GM19438 (cell line): Measurements from ENCODE around the gene NGEF.

Source experiments
- ATAC-seq: cut with Tn5 transposase; IDR thresholded peaks from one replicate; pipeline ENCODE4 v1.9.1; 2021; ENCODE audit warnings: low read depth; ENCODE audit not compliant: unreplicated experiment

NGEF gene

GRCh38 chr2:233044974-233045605 is 32.0 kb upstream of the NGEF start:
- ATAC-seq, result no peak

DNA sequence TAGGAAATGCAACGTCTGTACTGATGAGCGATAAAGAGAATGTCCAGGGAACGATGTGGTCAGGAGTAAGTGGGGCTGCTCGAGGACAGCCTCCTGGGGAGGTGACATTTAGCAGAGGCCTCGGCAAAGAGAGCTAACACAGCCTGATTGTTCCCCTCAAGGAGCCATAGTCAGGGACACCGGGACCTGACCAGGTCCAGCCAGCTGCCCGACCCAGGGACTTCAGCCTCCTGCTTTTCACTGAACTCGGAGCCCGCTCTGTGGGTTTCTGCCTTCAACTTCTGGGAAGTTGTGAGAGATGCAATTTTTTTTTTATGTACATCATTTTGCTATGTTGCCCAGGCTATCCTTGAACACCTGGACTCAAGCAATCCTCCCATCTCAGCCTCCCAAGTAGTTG is 29.5 kb upstream of the NGEF start:
- no peak for ATAC-seq

- no peak for ATAC-seq
Measured at GRCh38 chr2:233041722-233042323, 28.8 kb upstream of the NGEF start.

- ATAC-seq, result no peak
Measured at GRCh38 chr2:233040571-233040970, 27.5 kb upstream of the NGEF start.

DNA sequence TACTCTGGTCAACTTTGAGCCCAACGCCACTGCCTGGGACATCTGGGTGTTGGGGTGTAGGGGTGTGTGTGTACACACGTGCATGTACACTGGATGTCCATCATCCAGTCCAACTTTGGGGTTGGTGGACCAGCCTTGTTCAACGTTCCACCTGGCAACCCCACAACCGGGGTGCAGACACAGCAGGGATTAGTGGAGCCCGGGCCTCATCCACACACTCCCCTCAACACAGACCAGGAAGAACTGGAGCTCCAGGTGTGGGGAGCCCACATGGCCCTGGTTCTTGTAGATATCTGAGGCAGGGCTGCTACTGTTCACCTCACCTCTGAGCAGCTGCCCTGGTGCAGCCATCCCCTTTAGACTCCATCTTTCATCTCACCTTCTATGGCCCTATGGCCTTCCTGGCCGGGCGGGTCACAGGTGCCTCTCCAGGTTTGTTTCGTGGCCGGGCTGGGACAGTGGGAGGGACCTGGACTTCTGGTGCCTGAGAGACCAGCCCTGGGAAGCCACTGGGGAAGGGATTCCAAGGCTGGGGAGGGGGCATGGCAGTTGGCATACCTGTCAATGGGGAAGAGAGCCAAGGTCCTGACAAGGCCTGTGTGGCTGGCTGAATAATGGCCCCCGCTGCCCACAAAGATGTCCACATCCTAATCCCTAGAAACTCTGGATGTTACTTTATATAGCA is 26.9 kb upstream of the NGEF start:
- ATAC-seq, result no peak

DNA sequence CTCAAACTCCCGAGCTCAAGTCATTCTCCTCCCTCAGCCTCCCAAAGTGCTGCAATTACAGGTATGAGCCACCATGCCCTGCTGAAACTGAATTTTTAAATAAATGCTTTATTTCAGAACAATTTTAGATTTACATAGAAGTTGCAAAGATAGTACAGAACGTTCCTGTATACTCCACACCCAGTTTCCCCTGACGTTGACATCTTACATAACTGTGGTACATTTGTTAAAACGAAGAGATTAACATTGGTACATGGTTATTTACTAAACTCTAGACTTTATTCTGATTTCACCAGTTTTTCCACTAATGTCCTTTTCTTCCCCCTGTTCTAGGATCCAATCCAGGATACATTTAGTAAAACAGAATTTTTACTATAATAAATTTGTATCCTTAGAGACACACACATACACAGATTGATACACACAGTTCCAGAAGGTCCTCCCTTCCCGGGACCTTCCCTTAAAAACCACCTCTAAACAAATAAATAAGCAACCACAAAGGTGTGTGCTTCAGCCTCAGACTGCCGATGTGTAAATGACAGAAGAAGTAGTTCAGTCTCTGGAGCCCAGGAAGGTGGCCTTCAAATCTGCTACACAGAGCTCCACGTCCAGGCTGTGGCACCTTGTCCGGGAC is 26.3 kb upstream of the NGEF start:
- ATAC-seq, result no peak

- no peak for ATAC-seq
Measured at GRCh38 chr2:233037078-233037477, 24.0 kb upstream of the NGEF start.

- ATAC-seq, result no peak
Measured at GRCh38 chr2:233036162-233036838, 23.2 kb upstream of the NGEF start.

GRCh38 chr2:233035426-233036161 is 22.5 kb upstream of the NGEF start:
- ATAC-seq, result no peak

DNA sequence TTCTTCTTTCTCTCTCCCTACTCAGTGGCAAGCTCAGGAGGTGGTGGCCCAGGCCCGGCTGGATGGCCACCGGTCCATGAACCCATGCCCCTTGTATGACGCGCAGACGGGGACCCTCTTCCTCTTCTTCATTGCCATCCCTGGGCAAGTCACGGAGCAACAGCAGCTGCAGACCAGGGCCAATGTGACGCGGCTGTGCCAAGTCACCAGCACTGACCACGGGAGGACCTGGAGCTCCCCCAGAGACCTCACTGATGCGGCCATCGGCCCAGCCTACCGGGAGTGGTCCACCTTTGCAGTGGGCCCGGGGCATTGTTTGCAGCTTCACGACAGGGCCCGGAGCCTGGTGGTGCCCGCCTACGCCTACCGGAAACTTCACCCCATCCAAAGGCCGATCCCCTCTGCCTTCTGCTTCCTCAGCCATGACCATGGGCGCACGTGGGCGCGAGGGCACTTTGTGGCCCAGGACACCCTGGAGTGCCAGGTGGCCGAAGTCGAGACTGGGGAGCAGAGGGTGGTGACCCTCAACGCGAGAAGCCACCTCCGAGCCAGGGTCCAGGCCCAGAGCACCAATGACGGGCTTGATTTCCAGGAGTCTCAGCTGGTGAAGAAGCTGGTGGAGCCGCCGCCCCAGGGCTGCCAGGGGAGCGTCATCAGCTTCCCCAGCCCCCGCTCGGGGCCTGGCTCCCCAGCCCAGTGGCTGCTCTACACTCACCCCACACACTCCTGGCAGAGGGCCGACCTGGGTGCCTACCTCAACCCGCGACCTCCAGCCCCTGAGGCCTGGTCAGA is 21.2 kb upstream of the NGEF start:
- no peak for ATAC-seq

GRCh38 chr2:233033672-233034071 is 20.6 kb upstream of the NGEF start:
- ATAC-seq, result no peak

GRCh38 chr2:233032551-233033320 is 19.7 kb upstream of the NGEF start, which contains the start of gene NEU2:
TSS of gene NEU2 (plus strand) at chr2:233032672. CDS start at chr2:233032672, 0 bp downstream.
- no peak for ATAC-seq

DNA sequence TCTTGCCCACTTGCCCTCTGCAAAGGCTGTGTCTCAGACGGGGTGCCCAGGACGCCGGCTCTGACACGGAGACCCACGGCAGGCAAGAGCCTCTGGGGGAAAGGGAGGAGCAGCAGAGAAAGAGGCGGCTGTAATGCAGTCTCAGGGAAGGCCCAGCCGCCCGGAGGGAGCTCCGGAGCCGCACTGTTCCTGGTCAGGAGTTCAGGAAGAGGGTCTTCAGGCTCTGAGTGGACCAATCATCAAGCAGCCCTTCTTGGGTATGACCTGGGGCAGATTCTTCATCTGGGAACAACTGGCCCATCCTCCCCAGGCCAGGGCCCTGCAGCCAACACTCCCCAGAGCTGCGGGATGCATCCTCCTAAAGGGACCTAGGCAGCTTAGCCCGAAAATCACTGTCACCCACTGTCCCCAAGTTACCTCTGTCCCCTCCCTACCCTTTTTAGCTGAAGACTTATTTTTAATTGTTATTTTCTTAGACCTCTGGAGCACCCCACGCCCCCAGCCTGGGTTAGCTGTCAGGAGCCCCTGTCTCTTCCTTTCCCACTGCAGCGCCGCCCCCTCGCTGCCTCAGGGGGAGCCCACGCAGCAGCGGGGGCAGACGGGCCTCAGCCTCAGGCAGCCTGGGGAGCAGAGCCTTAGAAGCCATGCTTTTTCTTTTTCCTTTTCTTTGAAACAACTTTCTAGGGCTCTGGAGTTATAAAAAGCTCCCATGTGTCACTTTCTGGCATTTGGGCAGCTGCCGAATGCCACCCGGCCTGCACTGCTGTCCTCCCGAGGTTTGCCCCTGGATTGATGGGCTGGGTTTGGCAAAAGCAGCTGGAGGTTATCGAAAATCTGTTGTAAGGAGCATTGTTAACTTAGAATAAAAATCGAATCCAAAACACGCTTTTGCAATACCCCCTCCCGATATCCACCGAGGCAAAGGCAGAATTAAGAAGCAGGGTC is 18.8 kb upstream of the NGEF start:
- no peak for ATAC-seq

GRCh38 chr2:233029321-233029720 is 16.3 kb upstream of the NGEF start:
- no peak for ATAC-seq

GRCh38 chr2:233026198-233026813 is 13.2 kb upstream of the NGEF start:
- no peak for ATAC-seq

- no peak for ATAC-seq
Measured at GRCh38 chr2:233025706-233026105, 12.7 kb upstream of the NGEF start.

- ATAC-seq, result no peak
Measured at GRCh38 chr2:233023761-233024410, 10.8 kb upstream of the NGEF start.
